GM19452 (cell line): ENCODE results near the gene ATXN7.

Experiments used
- ATAC-seq: cut with Tn5 transposase; IDR thresholded peaks from one replicate; pipeline ENCODE4 v1.9.1; 2021; ENCODE audit not compliant: unreplicated experiment

Gene ATXN7

DNA sequence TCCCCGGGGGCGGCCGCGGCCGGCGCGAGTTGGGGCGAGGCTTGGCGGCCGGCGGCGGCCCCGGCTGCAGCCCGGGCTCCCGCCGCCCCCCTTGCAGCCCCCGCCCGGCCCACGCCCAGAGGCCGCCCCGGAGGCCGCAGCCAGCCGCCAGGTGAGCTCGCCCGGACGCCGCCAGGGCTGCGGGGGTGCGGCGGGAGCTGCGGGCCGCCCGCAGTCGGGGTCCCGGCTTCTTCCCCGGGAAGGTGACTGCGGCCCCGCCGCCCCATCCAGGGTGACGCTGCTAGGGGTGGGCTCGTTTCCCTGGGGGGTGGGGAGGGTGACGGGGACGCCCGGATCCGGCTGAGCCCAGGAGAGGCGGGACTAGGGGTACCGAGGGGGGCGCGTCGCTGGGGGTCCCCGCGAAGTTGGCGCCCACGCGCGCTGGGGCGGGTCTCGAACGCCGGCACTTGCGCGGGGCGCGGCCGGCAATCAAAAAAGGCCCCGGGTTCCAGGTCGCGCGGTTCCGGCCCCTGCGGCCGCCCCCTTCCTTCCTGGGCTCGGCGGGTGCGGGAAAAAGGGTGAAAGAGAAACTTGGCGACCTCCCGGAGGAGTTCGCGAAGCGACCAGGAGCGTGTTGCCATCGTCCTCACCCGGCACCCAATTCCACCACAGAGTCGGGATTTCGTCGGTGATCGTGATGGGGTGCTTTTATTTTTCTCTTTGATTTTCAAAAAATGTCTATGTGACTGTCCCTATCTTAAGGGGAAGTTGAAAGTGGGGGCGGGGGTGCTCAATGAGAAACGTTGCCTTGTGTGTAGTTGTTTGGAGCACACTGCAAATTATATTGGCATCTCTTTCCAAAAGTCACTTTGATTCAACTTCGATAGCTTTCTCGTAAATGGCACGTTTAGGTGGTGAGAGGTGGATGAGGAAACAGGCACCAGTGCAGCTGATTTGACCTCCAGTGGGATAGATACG is 619 bp downstream of the ATXN7 start:
- ATAC-seq: peak; percentile 41

DNA sequence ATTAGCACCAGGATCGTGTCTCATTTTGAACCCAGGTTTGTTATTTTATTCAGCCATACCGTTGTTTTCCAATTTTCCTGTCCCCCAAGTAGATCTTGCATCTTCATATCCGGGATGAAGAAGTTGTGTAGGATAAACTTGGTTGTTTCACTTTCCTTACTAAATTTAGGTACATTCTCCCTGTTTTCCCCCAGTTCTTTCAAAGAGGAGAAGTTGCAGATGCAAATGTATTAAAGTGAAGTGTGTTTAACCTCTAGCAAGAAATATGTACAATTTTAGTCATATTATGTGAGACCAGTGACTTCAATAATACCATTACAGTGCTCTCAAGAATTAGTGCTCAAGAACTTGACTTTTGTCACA is 1.3 kb downstream of the ATXN7 start:
- ATAC-seq: no peak

DNA sequence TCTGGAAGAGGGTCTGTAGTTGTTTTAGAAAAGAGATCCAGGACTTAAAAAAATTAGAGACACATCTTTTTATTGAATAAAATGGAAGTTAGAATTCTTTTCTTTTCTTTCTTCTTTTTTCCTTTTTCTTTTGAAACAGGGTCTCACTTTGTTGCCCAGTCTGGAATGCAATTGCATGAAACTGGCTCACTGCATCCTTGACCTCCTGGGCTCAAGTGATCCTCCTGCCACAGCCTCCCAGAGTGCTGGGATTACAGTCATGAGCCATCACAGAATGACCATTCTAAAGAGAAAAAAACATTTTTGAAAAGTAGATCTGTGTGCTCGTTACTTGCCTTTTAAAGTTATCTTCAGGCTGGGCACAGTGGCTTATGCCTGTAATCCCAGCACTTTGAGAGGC is 3.6 kb downstream of the ATXN7 start:
- no peak for ATAC-seq

DNA sequence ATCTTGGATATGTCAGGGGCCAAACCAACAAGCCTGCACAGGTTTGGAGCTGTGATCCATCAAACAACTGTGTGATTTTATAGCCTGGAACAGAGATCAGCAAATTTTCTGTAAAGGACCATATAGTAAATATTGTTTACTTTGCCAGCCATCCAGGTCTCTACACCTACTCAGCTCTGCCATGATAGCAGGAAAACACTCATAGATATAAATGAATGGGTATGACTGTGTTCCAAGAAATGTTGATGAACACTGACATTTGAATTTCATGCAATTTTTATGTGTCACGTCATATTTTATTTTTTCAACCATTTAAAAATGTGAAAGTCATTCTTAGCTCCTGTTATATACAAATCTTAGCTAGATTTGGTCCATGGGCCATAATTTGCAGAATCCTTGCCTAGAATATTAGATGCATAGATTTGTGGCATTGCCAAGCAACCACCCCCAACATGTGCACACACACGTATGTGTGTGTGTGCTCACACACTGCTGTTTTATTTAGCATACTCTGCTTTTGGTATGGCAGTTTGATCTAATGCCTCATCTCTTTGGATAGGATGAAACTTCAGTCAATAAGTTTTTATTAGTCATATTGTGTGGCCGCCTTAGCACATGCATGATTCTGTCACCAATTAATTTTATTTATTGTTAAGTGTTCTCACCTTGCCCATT is 6.4 kb downstream of the ATXN7 start:
- no peak for ATAC-seq

DNA sequence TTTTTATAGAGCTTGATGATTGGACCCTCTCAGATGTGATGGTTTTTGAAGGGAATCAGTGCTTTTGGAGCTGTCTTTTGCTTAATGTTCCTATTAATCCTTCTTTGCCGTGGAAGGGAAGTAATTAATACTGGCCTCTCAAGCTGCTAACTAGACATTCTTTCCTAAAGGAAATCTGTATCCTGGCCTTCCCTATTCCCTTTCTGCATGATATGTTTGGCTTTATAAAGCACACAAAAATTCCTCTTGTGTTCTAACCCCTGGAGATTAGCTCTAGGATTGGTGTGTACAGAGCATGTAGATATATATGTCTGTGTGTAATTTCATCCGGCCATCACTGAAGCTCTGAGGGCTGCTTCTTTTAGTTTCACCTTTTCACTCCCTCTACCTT is 6.9 kb downstream of the ATXN7 start:
- no peak for ATAC-seq

DNA sequence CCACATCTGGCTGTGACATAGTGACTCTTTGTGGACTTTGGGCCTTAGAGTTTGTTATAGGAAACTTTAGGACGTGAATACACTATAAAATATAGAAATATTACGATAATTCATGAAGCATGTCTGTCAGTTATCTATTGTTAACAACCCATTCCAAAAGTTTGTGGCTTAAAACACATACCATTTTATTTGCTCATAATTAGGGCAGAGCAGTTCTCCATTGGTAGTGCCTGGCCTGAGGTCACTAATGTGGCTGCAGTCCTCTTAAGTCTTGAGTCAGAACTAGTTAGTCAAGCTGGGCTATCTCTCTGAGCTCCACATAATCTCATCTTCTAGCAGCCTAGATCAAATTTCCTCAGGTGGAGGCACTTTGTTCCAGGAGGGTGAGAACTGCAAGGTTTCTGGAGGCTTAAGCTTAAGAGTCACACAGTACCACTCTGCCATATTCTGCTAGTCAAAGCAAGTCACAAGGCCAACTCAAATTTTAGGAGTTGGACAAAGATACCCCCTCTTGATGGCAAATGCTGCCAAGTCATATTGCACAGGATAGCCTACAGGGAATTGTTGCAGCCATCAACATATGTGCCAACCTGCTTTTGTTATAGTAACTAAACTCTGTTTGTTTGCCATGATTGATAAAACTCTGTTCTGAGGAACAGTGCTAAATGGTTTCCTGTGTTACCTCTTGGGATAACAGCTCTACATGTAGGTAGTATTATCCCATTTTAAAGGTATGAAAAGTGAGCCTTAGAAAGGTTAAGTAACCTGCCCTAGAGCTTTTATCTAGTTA is 8.7 kb downstream of the ATXN7 start:
- ATAC-seq: no peak

DNA sequence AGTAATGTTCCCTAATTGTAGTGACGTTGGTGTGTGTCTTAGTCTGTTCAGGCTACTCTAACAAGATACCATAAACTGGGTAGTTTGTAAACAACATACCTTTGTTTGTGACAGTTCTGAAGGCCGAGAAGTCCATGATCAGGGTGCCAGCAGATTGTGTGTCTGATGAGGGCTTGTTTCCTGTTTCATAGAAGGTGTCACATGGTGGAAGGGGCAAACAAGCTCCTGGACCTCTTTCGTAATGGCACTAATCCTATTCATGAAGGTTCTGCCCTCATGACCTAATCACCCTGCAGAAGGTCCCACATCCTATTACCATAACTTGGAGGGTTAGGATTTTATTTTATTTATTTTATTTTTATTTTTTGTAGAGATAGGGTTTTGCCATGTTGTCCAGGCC is 11.1 kb downstream of the ATXN7 start:
- peak; percentile 54 for ATAC-seq

DNA sequence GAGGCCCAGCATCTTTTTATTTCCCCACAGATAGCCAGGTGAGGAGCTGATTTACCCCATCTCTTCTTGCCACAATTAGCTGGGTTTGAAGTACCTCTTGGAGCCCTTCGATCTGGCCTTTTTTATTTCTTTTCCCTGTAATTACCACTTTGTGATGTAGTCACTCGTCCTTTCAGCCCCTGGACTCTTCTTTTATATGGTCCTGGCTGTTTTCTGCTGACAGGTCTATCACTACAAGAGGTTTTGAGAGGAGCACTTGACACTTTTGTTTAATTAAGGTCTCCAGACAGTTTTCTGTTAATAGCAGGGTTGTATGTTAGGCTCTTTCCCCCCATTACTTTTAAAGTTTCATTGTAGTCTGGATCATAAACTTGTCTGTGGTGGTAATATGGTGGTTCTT is 11.8 kb downstream of the ATXN7 start:
- ATAC-seq: no peak

- ATAC-seq: no peak
These were observed 12.6 kb downstream of the ATXN7 start for GRCh38 chr3:63876260-63876659.

- ATAC-seq: no peak
These were observed 14.2 kb downstream of the ATXN7 start for GRCh38 chr3:63877737-63878393.

- no peak for ATAC-seq
These were observed 14.9 kb downstream of the ATXN7 start for GRCh38 chr3:63878394-63879060.

DNA sequence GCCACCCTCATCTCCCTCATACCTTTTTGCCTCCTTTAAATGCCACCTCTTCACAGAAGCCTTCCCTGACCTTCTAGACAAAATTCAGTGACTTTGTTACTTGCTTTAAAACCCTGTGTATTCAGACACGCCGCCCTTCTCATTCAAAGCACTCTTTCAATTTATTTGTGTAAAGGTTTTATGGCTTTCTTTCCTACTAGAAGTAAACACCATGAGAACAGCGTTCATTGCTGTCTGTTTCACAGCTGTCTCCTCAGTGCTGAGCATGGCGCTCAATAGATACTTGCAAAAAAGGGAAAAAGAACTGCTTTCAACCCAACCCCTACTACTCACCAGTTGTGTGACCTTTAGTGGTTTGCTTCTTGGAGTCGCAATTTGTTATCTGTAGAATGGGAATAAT is 17.0 kb downstream of the ATXN7 start:
- no peak for ATAC-seq

- no peak for ATAC-seq
These were observed 23.2 kb downstream of the ATXN7 start for GRCh38 chr3:63886858-63887257.

GRCh38 chr3:63891518-63891917 is 27.9 kb downstream of the ATXN7 start:
- ATAC-seq: no peak

DNA sequence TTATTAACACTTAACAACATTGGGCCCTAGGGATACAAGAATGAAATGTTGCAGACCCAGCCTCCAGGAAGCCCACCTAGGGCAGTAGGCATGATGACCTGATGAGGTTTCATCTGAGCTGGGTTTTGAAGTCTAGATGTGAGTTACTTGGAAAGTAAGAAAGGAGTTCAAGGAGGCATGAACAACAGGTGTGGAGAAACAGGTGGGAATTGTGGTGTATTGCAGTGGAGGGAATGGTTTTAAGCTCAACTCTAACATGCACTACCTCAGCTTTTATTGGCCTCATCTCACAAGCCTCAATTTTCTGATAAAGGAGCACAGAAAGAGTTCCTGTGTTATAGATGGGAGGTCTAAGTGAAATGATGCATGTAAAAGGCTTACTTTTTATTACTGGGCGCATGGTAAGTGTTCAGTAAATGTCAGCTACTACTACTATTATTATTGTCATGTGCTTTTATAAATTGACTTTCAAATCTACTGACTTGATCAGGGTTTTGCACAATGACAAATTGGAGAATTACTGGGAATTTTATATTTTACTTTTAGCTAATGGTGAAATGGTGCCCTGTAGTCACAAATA is 29.2 kb downstream of the ATXN7 start:
- no peak for ATAC-seq

DNA sequence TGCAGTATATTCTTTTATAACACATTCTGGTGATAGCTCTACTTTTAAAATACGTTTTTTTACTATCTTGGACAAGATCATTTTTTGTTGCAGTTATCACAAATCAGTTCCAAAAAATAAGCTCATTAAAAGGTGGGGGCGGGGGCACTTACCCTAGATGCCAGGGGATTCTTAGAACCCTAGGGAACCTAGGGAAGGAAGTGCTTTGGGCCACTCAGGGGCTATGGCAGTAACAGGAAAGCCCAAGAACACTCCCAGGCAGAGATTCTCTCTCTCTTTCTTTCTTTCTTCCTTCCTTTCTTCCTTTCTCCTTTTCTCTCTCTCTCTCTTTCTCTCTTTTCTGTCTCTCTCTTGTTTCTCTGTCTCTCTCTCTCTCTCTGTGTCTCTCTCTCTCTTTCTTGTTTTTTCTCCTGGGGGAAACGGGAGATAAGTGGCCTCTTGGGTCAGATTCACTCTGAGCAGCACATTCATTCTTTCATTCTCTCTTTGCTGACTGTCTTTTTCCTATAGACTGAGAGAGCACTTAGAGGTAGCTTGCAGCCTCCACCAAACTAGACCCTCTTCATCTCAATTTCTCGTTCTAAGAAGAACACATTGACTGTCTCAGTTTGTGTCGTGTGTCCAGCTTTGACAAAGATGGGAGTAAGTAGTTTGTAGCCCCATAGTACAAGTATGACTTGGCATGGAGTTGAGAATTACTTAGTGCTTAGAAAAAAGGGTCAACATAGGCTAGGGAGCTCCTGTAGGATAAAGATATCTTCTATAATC is 31.9 kb downstream of the ATXN7 start:
- ATAC-seq: no peak

- peak; percentile 71 for ATAC-seq
These were observed 32.8 kb downstream of the ATXN7 start for GRCh38 chr3:63896332-63897030.

DNA sequence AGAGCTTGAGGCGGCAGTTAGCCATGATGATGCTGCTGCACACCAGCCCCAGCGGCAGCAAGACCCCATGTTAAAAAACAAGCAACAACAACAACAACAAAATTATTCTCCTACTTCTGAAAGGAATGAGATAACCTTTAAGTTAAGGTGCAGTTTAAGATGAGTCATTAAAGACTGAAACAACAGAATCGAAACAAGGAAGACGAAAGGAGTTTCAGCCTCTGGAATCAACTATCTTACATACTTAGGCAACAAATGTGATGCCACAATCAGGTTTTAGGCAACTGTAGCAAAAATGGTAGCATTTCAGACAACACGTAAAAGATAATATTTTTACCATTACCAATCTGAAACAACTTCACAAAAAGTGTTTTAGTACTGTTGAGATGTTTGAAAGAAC is 36.3 kb downstream of the ATXN7 start:
- no peak for ATAC-seq

- ATAC-seq: no peak
These were observed 36.8 kb downstream of the ATXN7 start for GRCh38 chr3:63900459-63900858.
